Mucosa of rectum (tissue), 2 donors: Measurements from ENCODE around the gene GRK5.
"Not testable (repeated sequence)": the region's sequence is repeated elsewhere in the genome, so short reads cannot be mapped to it uniquely, and the experiment has no call there.

ENCODE experiments used
- H3K27ac ChIP-seq, 2 donors: one replicate each; pipeline ENCODE4 v1.7.0; 2013; ENCODE audit warnings: inconsistent platforms in 2 of 2, low read depth in 2 of 2, low read length in 2 of 2
- H3K27me3 ChIP-seq, 2 donors: one replicate each; pipeline ENCODE4 v1.7.0; 2013; ENCODE audit warnings: low read length in 2 of 2; ENCODE audit not compliant: control insufficient read depth in 2 of 2, insufficient read depth in 2 of 2
- H3K36me3 ChIP-seq, 2 donors: one replicate each; pipeline ENCODE4 v1.7.0; 2013; ENCODE audit warnings: low read length in 2 of 2; ENCODE audit not compliant: control insufficient read depth in 2 of 2, insufficient read depth in 2 of 2
- H3K4me1 ChIP-seq, 2 donors: one replicate each; pipeline ENCODE4 v1.7.0; 2013; ENCODE audit warnings: low read length in 2 of 2, mild to moderate bottlenecking in 1 of 2; ENCODE audit not compliant: control insufficient read depth in 2 of 2, insufficient read depth in 2 of 2
- H3K4me3 ChIP-seq, 2 donors: one replicate each; pipeline ENCODE4 v1.7.0; 2013; ENCODE audit warnings: low read length in 2 of 2
- H3K9ac ChIP-seq, 2 donors: one replicate each; pipeline ENCODE4 v1.7.0; 2013; ENCODE audit warnings: low read length in 2 of 2, low read depth in 1 of 2, mild to moderate bottlenecking in 1 of 2
- H3K9me3 ChIP-seq, 2 donors: one replicate each; pipeline ENCODE4 v1.7.0; 2013; ENCODE audit warnings: low read length in 2 of 2; ENCODE audit not compliant: control insufficient read depth in 2 of 2
- donor health status: healthy.
- donor health status: Normal muscosa, but diverticular disease.

The GRK5 gene

DNA sequence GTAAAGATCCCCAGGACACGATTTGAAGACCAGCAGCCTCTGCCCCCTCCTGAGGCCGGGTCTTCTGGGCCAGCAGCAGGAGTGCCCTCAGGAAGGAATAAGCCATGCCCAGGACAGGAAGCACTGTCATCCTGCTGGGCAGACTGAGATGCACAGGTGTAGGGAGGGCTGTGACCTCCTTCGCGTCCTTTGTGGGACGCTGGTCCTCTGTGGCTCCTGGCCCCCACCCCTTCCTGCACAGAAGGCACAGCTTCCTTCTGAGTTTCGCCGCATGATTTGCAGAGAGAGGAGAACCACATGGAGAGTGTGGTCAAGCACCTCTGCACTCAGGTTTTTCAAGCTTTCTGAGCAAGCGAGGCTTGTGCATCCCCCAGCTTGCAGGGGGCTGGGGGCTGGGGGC, 222.4 kb downstream of the GRK5 start:
- Histone ChIP-seq H3K9ac (no peak overlapping the region), H3K4me3 (no peak overlapping the region), H3K27ac (no peak overlapping the region), H3K36me3 (peaks cover 16 to 32% of the 10 kb centered on the region in 2 donors), H3K9me3 (no peaks in the 10 kb centered on the region), H3K4me1 (no peaks in the 10 kb centered on the region), H3K27me3 (no peaks in the 10 kb centered on the region)

DNA sequence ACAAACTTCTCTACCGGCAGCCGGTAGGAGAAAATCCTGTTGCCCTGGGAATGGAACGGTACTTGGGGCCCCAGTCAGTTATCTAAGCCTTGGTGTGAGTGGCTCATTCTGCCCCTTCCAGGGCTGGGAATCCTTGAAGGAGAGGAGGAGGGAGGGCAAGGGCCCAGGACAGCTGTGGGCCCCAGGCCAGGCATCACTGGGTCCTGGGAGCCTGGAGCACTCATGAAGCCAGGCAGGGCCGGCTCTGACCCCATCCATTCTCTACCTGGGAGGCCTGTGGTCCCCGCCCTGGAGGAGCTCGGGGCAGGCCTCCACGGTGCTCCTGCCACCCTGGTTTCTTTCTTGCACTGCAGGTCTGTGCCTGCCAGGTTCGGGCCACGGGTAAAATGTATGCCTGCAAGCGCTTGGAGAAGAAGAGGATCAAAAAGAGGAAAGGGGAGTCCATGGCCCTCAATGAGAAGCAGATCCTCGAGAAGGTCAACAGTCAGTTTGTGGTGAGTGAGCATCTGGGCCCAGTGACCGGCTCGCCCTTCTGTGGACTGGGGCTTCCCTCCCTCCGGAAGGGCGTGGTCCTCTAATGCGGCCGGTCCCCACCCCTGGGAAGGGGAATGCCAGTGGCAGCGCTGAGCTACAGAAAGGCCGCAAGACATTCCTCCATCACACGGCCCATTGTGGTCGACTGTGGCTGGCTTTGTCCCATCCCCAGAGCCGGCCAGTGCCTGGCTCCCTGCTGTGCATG, 223.8 kb downstream of the GRK5 start:
- Histone ChIP-seq H3K4me3 (no peak overlapping the region), H3K36me3 (peaks cover 16 to 33% of the 10 kb centered on the region in 2 donors), H3K9me3 (no peaks in the 10 kb centered on the region), H3K27ac (no peak overlapping the region), H3K27me3 (no peaks in the 10 kb centered on the region), H3K9ac (no peak overlapping the region), H3K4me1 (no peaks in the 10 kb centered on the region)

DNA sequence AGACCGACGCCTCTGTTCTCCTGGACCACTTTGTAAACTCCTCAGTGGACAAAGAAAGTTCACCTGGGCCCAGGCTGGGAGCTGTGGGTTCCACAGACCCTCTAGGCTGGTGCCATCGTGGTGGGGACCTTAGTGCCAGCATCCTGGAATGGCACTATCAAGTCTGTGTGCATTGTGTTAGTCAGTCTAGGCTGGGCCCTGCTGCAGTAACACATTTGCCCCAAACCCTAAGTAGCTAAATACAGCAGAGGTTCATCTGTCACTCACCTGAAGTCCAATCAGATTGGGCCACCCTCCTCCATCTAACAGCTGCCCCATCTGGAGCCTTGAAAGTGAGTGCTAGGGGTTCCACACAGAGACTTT, 224.4 kb downstream of the GRK5 start:
- H3K36me3 ChIP-seq: peaks cover 11 to 29% of the 10 kb centered on the region in 2 donors
- no peak overlapping the region for H3K27ac ChIP-seq
- no peaks in the 10 kb centered on the region for H3K4me1 ChIP-seq

DNA sequence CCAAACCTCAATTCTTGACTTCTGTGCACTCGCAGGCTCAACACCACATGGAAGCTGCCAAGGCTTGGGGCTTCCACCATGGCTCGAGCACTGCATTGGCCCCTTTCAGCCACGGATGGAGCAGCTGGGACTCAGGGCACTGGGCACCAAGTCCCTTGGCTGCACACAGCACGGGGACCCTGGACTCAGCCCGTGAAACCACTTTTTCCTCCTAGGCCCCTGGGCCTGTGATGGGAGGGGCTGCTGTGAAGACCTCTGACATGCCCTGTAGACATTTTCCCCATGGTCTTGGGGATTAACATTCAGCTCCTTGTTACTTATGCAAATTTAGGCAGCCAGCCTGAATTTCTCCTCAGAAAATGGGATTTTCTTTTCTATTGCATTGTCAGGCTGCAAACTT, 227.6 kb downstream of the GRK5 start:
- peaks cover 2 to 12% of the 10 kb centered on the region in 2 donors for H3K36me3 ChIP-seq
- not testable (repeated sequence) for H3K4me1 ChIP-seq, H3K27ac ChIP-seq

More for the DNA sequence above, 224.4 kb downstream of the GRK5 start:
- no peaks in the 10 kb centered on the region for H3K9me3 ChIP-seq
- no peak overlapping the region for H3K4me3 ChIP-seq
- no peaks in the 10 kb centered on the region for H3K27me3 ChIP-seq
- H3K9ac ChIP-seq: no peak overlapping the region

DNA sequence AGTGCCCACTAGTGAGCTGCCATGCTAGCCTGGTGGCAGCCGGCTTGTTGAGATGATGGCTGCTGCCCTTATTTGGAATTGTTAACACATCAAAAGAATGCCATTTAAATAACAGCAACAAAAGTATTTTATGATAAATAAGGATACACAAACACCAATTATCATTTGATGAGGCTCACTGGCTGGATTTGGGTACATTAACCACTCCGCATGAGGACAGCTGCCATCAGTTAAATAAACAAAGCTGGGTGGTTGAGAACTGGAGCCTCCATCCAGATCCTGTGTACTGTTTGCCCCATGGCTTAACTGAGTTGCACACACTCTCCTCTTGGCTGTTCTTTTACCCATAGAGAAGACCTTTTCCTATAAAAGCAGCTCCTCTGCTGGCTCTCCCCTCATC, 231.3 kb downstream of the GRK5 start:
- Histone ChIP-seq H3K27ac (no peak overlapping the region), H3K4me3 (no peak overlapping the region), H3K9ac (no peak overlapping the region), H3K4me1 (peaks cover 0 to 5% of the 10 kb centered on the region in 2 donors), H3K9me3 (no peaks in the 10 kb centered on the region), H3K27me3 (no peaks in the 10 kb centered on the region), H3K36me3 (peaks cover 0 to 6% of the 10 kb centered on the region in 2 donors)

More for the DNA sequence above, 227.6 kb downstream of the GRK5 start:
- H3K9ac ChIP-seq, H3K27me3 ChIP-seq, H3K9me3 ChIP-seq, H3K4me3 ChIP-seq: not testable (repeated sequence)

DNA sequence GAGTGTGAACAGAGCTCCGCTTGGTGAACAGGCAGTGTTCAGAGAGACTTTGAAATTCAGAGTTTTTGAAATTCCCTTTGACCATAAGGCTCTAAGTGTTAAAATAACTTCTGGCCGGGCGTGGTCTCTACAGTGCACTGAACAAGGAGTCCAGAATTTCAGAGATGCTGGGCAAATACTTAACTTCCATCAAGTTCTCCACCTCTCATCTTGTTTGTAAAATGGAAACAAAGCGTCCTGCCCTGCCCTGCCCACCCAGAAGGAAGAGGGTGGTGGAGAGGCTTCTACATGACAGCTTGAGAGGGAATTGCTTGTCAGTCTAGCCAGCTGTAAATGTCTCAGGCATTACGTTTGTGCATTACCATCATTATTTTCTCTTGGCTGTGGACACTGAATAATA, 232.6 kb downstream of the GRK5 start:
- H3K9me3 ChIP-seq: no peaks in the 10 kb centered on the region
- no peak overlapping the region for H3K4me3 ChIP-seq
- H3K27ac ChIP-seq: no peak overlapping the region
- no peak overlapping the region for H3K9ac ChIP-seq
- peaks cover 0 to 5% of the 10 kb centered on the region in 2 donors for H3K36me3 ChIP-seq
- H3K4me1 ChIP-seq: peaks cover 0 to 5% of the 10 kb centered on the region in 2 donors
- H3K27me3 ChIP-seq: no peaks in the 10 kb centered on the region

DNA sequence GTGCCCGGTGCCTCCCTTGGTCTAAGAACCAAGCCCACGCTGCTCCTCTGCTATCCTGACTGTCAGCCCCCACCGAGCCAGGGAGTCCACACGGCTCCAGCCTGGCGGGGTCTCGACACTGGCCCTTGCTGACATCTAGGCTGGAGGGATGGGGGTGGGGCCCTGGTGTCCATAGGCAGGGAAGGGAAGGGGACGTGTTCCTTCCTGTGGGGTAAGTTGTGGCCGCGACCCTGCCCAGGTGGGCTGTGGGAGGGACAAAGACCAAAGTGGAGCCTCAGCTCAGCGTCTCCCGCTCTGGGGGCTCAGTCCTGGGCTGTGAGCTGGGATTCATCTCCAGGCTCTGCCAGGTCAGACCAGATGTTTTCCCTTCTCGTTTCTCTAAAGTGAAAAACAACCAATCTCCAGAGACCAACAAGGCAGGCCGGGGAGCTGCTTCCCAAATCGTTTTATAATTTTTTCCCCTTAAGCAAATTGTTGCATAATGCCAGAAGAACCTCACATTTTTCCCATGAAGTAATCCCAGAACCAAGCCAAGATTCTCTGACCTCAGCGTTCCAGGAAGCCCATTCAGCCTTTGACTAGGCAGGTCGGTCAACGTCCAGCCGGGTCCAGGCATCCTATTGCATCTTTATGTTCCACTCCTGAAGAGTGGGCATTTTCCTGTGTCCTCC, 233.9 kb downstream of the GRK5 start:
- peak overlapping the region; percentile 50 to 56 for H3K27ac ChIP-seq
- H3K36me3 ChIP-seq: peaks cover 0 to 3% of the 10 kb centered on the region in 2 donors

DNA sequence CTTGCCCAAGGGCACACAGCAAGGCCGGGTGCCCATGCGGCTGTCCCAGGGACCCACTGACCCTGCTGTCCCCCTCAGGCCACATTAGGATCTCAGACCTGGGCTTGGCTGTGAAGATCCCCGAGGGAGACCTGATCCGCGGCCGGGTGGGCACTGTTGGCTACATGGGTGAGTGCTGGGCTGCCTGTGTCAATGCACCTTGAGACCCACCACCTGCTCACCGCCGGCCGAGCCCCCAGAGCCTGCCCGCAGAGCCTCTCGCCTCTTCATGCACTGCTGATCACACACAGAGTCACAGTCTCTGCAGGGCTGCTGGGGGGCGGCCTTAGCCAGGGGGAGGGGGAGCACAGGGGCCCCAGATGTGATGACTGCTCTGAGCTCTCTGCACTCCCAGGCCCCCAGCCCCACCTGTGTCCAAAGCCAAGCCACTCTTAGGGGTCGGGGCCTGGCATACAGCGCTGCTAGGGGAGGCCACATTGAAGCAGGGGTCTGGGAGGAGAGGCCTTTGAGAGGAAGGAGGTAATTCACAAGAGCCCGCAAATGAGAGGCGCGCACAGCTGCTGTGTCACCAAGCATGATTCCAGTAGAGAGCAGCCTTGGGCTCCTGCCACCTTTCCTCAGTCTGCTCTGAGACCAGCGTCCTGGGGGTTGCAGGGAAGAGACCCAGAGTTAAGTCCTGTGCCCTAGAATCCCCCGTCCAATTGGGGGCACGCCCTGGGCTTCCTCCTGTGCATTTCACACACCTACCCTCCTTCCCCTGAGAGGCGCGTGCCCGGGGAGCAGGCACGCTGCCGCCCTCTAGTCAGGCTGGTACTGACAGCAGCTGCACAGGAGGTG, 234.8 kb downstream of the GRK5 start:
- peaks cover 0 to 5% of the 10 kb centered on the region in 2 donors for H3K4me1 ChIP-seq
- H3K27ac ChIP-seq: peak overlapping the region in 1 of 2 donors; percentile 56
- no peaks in the 10 kb centered on the region for H3K9me3 ChIP-seq
- H3K27me3 ChIP-seq: no peaks in the 10 kb centered on the region
- peaks cover 0 to 2% of the 10 kb centered on the region in 2 donors for H3K36me3 ChIP-seq
- no peak overlapping the region for H3K4me3 ChIP-seq
- H3K9ac ChIP-seq: no peak overlapping the region

More for the DNA sequence above, 233.9 kb downstream of the GRK5 start:
- Histone ChIP-seq H3K4me1 (peaks cover 0 to 5% of the 10 kb centered on the region in 2 donors), H3K9ac (peak overlapping the region in 1 of 2 donors; percentile 5), H3K27me3 (no peaks in the 10 kb centered on the region), H3K9me3 (no peaks in the 10 kb centered on the region), H3K4me3 (no peak overlapping the region)

DNA sequence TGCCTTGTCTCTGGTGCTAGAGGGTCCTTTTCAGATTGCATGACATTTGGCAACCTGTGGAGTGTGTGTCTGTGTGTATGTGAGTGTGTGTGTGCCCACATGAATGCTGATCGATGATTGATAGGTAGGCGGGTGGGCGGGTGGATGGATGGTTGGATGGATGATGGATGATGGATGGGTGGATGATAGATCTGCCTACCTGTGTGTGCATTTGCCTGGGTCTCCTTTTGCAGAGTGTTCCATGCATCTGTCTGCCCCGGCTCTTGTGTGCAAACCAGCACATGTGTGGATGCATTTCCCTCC, 235.3 kb downstream of the GRK5 start:
- H3K27me3 ChIP-seq: no peaks in the 10 kb centered on the region
- H3K36me3 ChIP-seq: peaks cover 0 to 3% of the 10 kb centered on the region in 2 donors
- no peak overlapping the region for H3K27ac ChIP-seq
- peaks cover 0 to 5% of the 10 kb centered on the region in 2 donors for H3K4me1 ChIP-seq
- H3K4me3 ChIP-seq: no peak overlapping the region
- H3K9ac ChIP-seq: no peak overlapping the region
- no peaks in the 10 kb centered on the region for H3K9me3 ChIP-seq

DNA sequence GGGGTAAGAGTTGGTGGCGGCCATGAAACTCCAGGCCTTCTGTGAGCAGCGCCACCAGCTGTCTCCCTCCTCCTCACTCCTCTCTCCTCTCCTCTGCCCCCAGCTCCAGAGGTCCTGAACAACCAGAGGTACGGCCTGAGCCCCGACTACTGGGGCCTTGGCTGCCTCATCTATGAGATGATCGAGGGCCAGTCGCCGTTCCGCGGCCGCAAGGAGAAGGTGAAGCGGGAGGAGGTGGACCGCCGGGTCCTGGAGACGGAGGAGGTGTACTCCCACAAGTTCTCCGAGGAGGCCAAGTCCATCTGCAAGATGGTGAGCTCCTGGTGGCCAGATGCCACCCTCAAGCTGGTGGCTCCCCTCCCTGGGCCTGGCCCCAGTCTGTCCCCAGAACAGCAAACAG, 236.1 kb downstream of the GRK5 start:
- Histone ChIP-seq H3K27ac (no peak overlapping the region), H3K4me1 (peaks cover 0 to 5% of the 10 kb centered on the region in 2 donors), H3K36me3 (peaks cover 0 to 7% of the 10 kb centered on the region in 2 donors), H3K27me3 (no peaks in the 10 kb centered on the region), H3K9ac (no peak overlapping the region), H3K4me3 (no peak overlapping the region), H3K9me3 (no peaks in the 10 kb centered on the region)
